NB4 (cell line): ENCODE measurements around the gene ERGIC3.

Experiments
- MAX ChIP-seq: IDR thresholded peaks from 2 replicates; pipeline ENCODE4 v1.6.1; 2011; ENCODE audit warnings: low read depth, low read length
- TF ChIP-seq, protein P1 (sequence below): IDR thresholded peaks from one replicate; pipeline ENCODE4 v1.5.1; 2012; ENCODE audit warnings: low read depth, low read length

- TF ChIP-seq, protein P1, sequence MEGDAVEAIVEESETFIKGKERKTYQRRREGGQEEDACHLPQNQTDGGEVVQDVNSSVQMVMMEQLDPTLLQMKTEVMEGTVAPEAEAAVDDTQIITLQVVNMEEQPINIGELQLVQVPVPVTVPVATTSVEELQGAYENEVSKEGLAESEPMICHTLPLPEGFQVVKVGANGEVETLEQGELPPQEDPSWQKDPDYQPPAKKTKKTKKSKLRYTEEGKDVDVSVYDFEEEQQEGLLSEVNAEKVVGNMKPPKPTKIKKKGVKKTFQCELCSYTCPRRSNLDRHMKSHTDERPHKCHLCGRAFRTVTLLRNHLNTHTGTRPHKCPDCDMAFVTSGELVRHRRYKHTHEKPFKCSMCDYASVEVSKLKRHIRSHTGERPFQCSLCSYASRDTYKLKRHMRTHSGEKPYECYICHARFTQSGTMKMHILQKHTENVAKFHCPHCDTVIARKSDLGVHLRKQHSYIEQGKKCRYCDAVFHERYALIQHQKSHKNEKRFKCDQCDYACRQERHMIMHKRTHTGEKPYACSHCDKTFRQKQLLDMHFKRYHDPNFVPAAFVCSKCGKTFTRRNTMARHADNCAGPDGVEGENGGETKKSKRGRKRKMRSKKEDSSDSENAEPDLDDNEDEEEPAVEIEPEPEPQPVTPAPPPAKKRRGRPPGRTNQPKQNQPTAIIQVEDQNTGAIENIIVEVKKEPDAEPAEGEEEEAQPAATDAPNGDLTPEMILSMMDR, result no peak
- TF ChIP-seq MAX, result no peak
Measured at GRCh38 chr20:35598476-35598875, 56.6 kb downstream of the ERGIC3 start.
